Erythroblast (primary cell): ENCODE results near the gene ABCA13.

ENCODE experiments used
- DNase-seq, 2 experiments: peaks; one replicate each; lab custom pipeline; 2025; lab: John Stamatoyannopoulos, UW
- GATA1 ChIP-seq: IDR thresholded peaks from 2 replicates; pipeline ENCODE4 v1.6.1; 2011; ENCODE audit warnings: low read depth, mild to moderate bottlenecking, control low read depth, low read length, moderate library complexity
- POLR2A ChIP-seq: IDR thresholded peaks from 2 replicates; pipeline ENCODE4 v1.6.1; 2011; ENCODE audit warnings: mild to moderate bottlenecking, low read length

Gene ABCA13

GRCh38 chr7:48360574-48360973, 189.3 kb downstream of the ABCA13 start:
- no peak for DNase-seq
- no peak for TF ChIP-seq POLR2A
- no peak for TF ChIP-seq GATA1

GRCh38 chr7:48363174-48363573, 191.9 kb downstream of the ABCA13 start:
- TF ChIP-seq POLR2A (no peak), GATA1 (no peak)
- no peak for DNase-seq

- no peak for DNase-seq
- no peak for TF ChIP-seq GATA1
- no peak for TF ChIP-seq POLR2A
Observed at GRCh38 chr7:48365010-48365409, 193.8 kb downstream of the ABCA13 start.

GRCh38 chr7:48366096-48366495, 194.8 kb downstream of the ABCA13 start:
- DNase-seq = no peak
- TF ChIP-seq POLR2A = no peak
- no peak for TF ChIP-seq GATA1

- TF ChIP-seq GATA1 (no peak), POLR2A (no peak)
- DNase-seq = no peak
Observed at GRCh38 chr7:48376263-48376662, 205.0 kb downstream of the ABCA13 start.

GRCh38 chr7:48380921-48381320, 209.7 kb downstream of the ABCA13 start:
- DNase-seq = no peak
- TF ChIP-seq GATA1 (no peak), POLR2A (no peak)

GRCh38 chr7:48381571-48381970, 210.3 kb downstream of the ABCA13 start:
- TF ChIP-seq POLR2A = no peak
- no peak for DNase-seq

- DNase-seq = no peak
Observed at GRCh38 chr7:48384180-48384752, 213.0 kb downstream of the ABCA13 start.

GRCh38 chr7:48387932-48388331, 216.7 kb downstream of the ABCA13 start:
- TF ChIP-seq GATA1 = no peak
- TF ChIP-seq POLR2A = no peak
- no peak for DNase-seq

More at GRCh38 chr7:48384180-48384752, 213.0 kb downstream of the ABCA13 start:
- TF ChIP-seq POLR2A (no peak), GATA1 (no peak)

GRCh38 chr7:48388911-48389310, 217.7 kb downstream of the ABCA13 start:
- TF ChIP-seq POLR2A (no peak), GATA1 (no peak)
- no peak for DNase-seq

GRCh38 chr7:48389977-48390376, 218.7 kb downstream of the ABCA13 start:
- DNase-seq = no peak
- no peak for TF ChIP-seq GATA1
- no peak for TF ChIP-seq POLR2A

GRCh38 chr7:48390388-48391327, 219.4 kb downstream of the ABCA13 start:
- no peak for TF ChIP-seq GATA1
- TF ChIP-seq POLR2A = no peak
- DNase-seq = no peak

GRCh38 chr7:48398191-48398590, 226.9 kb downstream of the ABCA13 start:
- no peak for DNase-seq
- TF ChIP-seq POLR2A (no peak), GATA1 (no peak)

- TF ChIP-seq POLR2A = no peak
- no peak for TF ChIP-seq GATA1
- no peak for DNase-seq
Observed at GRCh38 chr7:48402721-48403120, 231.5 kb downstream of the ABCA13 start.
